AG04450 (cell line): ENCODE measurements around the gene BPIFB6. TPM values are rescaled to one million over a fixed set of nuclear protein-coding genes. Genes with fewer than 3 reads are reported as not detected.
A peak's percentile ranks its signal among the peaks of the same experiment; 100 is the strongest.

ENCODE experiments used
- CTCF ChIA-PET: fragments of 300-600, 350-600 bp; formaldehyde crosslinking; extraction: SDS; loops from one replicate; lab custom pipeline; 2022; ENCODE audit warnings: antibody characterized with exemption, inconsistent platforms; lab: Charles Lee
- POLR2A ChIA-PET: fragments of 350-600 bp; formaldehyde crosslinking; extraction: SDS; loops from one replicate; lab custom pipeline; 2021; ENCODE audit warnings: antibody characterized with exemption, inconsistent platforms; lab: Yijun Ruan, JAX
- DNase-seq: peaks from one replicate; pipeline ENCODE4 v3.0.0-alpha.2; 2011; ENCODE audit warnings: low read depth, low spot score
- H3K27ac ChIP-seq: one replicate; pipeline ENCODE4 v1.5.1; 2012; ENCODE audit warnings: low read depth, low read length, control low read depth
- H3K27me3 ChIP-seq: one replicate; pipeline ENCODE4 v1.6.0; 2012; ENCODE audit warnings: low read length; ENCODE audit not compliant: control insufficient read depth, insufficient read depth
- H3K4me3 ChIP-seq: 2 replicates; pipeline ENCODE4 v1.5.1; 2011; ENCODE audit warnings: mild to moderate bottlenecking, low read depth, low read length, control low read depth
- H3K9me3 ChIP-seq: 2 replicates; pipeline ENCODE4 v1.5.1; 2012; ENCODE audit warnings: low read length; ENCODE audit not compliant: control insufficient read depth, insufficient read depth
- CTCF ChIP-seq: IDR thresholded peaks from 2 replicates; pipeline ENCODE4 v1.5.1; 2011; ENCODE audit warnings: low read depth, low read length, control low read depth, inconsistent platforms
- polyA plus RNA-seq: library from polyadenylated mRNA; depleted of rRNA; stranded (reverse); fragments of >200 nt; gene quantifications from 2 replicates; pipeline ENCODE4 v1.2.3, GENCODE V29; 2011

BPIFB6 gene
- polyA plus RNA-seq, 1 experiment = not detected

DNA sequence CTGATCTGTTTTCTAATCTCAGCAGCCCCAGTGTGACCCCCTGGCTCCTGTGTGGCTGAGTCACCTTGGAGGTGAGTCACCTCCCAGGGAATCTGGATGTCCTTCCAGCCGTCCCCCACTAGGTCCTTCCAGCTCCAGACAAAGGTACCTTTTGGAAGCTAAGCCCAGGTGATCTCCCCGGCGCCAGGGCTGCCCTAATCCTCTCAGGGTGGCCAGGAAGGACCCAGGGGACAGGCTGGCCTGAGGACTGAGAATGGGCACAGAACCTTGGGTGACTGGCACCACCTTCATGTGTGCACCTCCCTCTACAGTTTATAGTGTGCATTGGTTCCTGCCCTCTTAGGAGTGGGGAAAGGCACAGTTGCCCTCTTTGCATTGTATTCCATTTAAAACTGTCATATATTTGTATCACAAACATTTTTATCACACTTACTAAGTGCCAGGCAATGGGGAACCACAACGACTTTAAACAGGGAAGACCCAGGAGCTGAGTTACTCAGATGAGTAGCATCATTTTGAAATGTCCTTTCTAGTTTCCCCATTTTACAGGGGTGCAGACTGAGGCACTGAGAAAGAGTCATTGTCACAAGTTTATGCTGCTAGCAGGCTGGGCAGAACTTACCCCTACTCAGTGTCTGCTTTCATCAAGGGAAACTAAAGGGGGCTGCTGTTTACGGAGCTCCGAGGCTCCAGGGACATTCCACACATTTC is 45.4 kb downstream of the BPIFB6 start:
- H3K4me3 ChIP-seq = no peak overlapping the region
- no peak overlapping the region for H3K27ac ChIP-seq

GRCh38 chr20:33079259-33079658 is 47.8 kb downstream of the BPIFB6 start, which contains the start of gene BPIFB4:
BPIFB4 (plus strand) TSS chr20:33079643; CDS start chr20:33081527, 1,884 bp downstream.
- no peaks in the 10 kb centered on the region for H3K27me3 ChIP-seq
- no peaks in the 10 kb centered on the region for H3K9me3 ChIP-seq
- ChIA-PET CTCF (no interaction called here), POLR2A (no interaction called here)
- no peak within 1 kb of the TSS for H3K4me3 ChIP-seq
- H3K27ac ChIP-seq = no peak within 1 kb of the TSS
- DNase-seq = no peak
- TF ChIP-seq CTCF = no peak

More for the DNA sequence above, 45.4 kb downstream of the BPIFB6 start:
- no peak for DNase-seq
- POLR2A ChIA-PET = no interaction called here
- peak; percentile 11; the same call in 1 of the 2 replicates for TF ChIP-seq CTCF
- CTCF ChIA-PET = no interaction called here
- Histone ChIP-seq H3K27me3 (no peaks in the 10 kb centered on the region), H3K9me3 (no peaks in the 10 kb centered on the region; the same call in 1 of the 2 replicates)

- POLR2A ChIA-PET = no interaction called here
- Histone ChIP-seq H3K9me3 (no peaks in the 10 kb centered on the region), H3K27me3 (no peaks in the 10 kb centered on the region), H3K4me3 (no peak overlapping the region), H3K27ac (no peak overlapping the region)
- TF ChIP-seq CTCF = no peak
- CTCF ChIA-PET = no interaction called here
- DNase-seq = no peak
Measured at GRCh38 chr20:33081411-33082154, 50.1 kb downstream of the BPIFB6 start.

GRCh38 chr20:33082546-33082945 is 51.1 kb downstream of the BPIFB6 start:
- no peak overlapping the region for H3K27ac ChIP-seq
- TF ChIP-seq CTCF = no peak
- ChIA-PET CTCF (no interaction called here), POLR2A (no interaction called here)
- H3K9me3 ChIP-seq = no peaks in the 10 kb centered on the region
- DNase-seq = no peak
- H3K27me3 ChIP-seq = no peaks in the 10 kb centered on the region
- no peak overlapping the region for H3K4me3 ChIP-seq
